ENCODE results near the gene CDC42SE2. TPM values are rescaled to one million over a fixed set of nuclear protein-coding genes. Genes with fewer than 3 reads are reported as not detected.

Gene CDC42SE2
- total and polyA plus RNA-seq, 8 donors: 28.1 to 37.5 (median 33.4) TPM

DNA sequence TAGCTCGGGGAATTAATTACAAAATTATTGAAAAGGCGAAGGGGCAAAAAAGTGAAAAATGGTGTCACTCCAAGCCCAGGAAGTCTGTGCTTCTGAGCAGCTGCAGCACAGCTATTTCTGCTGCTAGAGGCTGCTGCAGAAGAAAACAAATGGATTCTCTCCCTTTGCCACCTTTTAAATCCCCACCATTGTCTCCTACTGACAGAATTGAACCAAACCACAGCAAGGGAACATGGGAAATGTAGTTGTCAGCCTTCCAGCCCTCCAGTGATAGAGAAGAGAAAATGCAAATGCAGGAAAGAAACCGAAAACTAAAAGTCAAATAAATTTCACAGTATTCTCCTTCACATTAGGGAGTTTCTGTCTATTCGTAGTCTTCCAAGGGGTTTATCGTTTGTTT lies 33.4 kb upstream of the CDC42SE2 start:
- TF ChIP-seq, protein P1, sequence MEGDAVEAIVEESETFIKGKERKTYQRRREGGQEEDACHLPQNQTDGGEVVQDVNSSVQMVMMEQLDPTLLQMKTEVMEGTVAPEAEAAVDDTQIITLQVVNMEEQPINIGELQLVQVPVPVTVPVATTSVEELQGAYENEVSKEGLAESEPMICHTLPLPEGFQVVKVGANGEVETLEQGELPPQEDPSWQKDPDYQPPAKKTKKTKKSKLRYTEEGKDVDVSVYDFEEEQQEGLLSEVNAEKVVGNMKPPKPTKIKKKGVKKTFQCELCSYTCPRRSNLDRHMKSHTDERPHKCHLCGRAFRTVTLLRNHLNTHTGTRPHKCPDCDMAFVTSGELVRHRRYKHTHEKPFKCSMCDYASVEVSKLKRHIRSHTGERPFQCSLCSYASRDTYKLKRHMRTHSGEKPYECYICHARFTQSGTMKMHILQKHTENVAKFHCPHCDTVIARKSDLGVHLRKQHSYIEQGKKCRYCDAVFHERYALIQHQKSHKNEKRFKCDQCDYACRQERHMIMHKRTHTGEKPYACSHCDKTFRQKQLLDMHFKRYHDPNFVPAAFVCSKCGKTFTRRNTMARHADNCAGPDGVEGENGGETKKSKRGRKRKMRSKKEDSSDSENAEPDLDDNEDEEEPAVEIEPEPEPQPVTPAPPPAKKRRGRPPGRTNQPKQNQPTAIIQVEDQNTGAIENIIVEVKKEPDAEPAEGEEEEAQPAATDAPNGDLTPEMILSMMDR (IDR thresholded peaks at IDR 0.05): no peak
- no peak overlapping the region for H3K27ac ChIP-seq
- no peaks in the 10 kb centered on the region for H3K4me1 ChIP-seq
- DNase-seq: no peak
- no peaks in the 10 kb centered on the region for H3K9me3 ChIP-seq
- ATAC-seq: no peak
- H3K36me3 ChIP-seq: no peaks in the 10 kb centered on the region
- intact Hi-C loops (cut with DNase I): no loop called here
- H3K27me3 ChIP-seq: no peaks in the 10 kb centered on the region
- no peak overlapping the region for H3K4me3 ChIP-seq

DNA sequence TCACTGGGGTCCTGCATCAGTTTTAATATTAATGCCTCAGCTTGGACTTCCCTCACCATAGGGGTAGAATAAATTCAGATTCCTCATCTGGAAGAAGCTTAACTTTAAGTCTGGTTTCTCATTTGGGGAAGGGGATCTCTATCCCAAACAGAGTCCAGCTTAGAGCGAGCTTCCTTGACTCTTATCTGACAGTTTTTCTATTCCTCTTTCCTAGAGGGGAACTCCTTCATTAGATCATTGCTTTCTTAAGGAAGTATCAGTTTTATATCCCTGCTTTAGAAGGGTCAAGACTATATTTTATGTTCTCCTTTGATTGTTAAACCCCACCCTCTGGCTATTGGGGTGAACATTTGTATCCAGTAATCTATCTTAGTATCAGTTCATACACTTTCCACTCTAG lies 24.2 kb upstream of the CDC42SE2 start:
- H3K27ac ChIP-seq: no peak overlapping the region
- DNase-seq: no peak
- intact Hi-C loops (cut with DNase I): no loop called here
- ATAC-seq: no peak
- no peak overlapping the region for H3K4me3 ChIP-seq
- H3K36me3 ChIP-seq: no peaks in the 10 kb centered on the region
- H3K4me1 ChIP-seq: peaks cover 0 to 4% of the 10 kb centered on the region in 2 donors
- no peaks in the 10 kb centered on the region for H3K9me3 ChIP-seq
- TF ChIP-seq, protein P1 (IDR thresholded peaks at IDR 0.05): no peak
- no peaks in the 10 kb centered on the region for H3K27me3 ChIP-seq

DNA sequence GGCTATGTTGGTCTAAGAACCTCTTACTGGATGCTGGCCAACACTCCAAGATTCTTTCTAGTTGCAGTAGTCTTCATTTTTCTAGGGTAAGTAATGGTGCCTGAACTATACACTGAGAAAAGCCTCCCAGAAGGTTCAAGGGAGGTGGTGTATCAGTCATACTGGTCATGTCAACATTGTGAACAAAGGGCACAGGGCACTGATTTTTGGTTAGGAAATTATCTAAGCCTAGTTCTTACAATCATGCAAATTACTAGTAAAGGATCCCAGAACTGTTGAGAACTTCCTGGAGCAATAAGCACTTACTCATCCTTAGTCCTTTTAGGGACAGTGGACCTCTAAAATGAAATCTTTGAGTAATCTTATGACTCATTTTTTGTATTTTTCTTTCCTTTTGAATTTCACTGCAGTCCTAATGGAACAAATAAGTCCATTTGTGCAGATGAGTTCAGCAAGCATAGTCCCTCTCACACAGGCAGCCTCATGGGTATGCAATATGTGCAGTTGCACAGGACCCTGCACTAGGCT lies 21.1 kb upstream of the CDC42SE2 start:
- DNase-seq: no peak
- intact Hi-C loops (cut with DNase I): no loop called here
- peaks cover 0 to 4% of the 10 kb centered on the region in 2 donors for H3K4me1 ChIP-seq
- H3K36me3 ChIP-seq: no peaks in the 10 kb centered on the region
- H3K4me3 ChIP-seq: no peak overlapping the region
- no peak overlapping the region for H3K27ac ChIP-seq
- TF ChIP-seq, protein P1 (IDR thresholded peaks at IDR 0.05): no peak
- H3K27me3 ChIP-seq: no peaks in the 10 kb centered on the region
- peak; percentile 41 for ATAC-seq
- peaks cover 0 to 14% of the 10 kb centered on the region in 2 donors for H3K9me3 ChIP-seq

DNA sequence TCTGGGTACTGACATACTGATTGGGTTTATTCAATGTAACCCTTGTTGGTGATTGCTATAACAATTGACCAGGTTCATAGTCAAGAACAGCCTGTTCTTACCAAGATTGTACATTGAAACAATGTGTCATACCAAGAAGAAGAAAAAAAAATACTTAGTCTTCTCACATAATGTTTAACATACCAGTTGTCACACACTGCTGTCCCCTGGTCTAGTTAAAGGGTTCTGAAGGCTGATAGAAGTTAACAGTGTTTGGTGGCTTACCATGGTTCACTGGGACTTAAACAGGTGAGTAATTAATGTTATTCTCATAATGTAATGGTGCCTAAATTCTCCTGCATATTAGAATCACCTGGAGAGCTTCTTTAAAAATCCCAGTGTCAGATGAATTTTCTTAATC lies 18.5 kb upstream of the CDC42SE2 start:
- Histone ChIP-seq H3K27me3 (no peaks in the 10 kb centered on the region), H3K4me3 (no peak overlapping the region), H3K4me1 (peaks cover 0 to 6% of the 10 kb centered on the region in 2 donors), H3K36me3 (no peaks in the 10 kb centered on the region), H3K9me3 (peaks cover 0 to 14% of the 10 kb centered on the region in 2 donors), H3K27ac (no peak overlapping the region)
- intact Hi-C loops (cut with DNase I): no loop called here
- TF ChIP-seq, protein P1 (IDR thresholded peaks at IDR 0.05): no peak
- ATAC-seq (no peak), DNase-seq (no peak)

DNA sequence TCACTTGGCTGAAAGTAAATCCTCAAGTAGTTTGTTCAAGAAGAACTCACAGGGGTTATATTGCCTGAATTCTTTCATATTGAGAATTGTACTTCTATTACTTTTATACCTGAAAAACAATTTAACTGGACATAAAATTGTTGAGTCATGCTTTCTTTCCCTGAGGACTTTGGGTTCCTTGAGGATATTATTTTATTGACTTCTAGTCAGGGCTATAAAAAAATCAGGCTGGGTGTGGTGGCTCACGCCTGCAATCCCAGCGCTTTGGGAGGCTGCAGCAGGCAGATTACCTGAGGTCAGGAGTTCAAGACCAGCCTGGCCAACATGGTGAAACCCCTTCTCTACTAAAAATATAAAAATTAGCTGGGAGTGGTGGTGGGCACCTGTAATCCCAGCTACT lies 17.9 kb upstream of the CDC42SE2 start:
- DNase-seq (no peak), ATAC-seq (no peak)
- H3K4me3 ChIP-seq: no peak overlapping the region
- H3K27me3 ChIP-seq: no peaks in the 10 kb centered on the region
- peaks cover 0 to 11% of the 10 kb centered on the region in 2 donors for H3K4me1 ChIP-seq
- H3K36me3 ChIP-seq: no peaks in the 10 kb centered on the region
- intact Hi-C loops (cut with DNase I): no loop called here
- TF ChIP-seq, protein P1 (IDR thresholded peaks at IDR 0.05): no peak
- H3K9me3 ChIP-seq: peaks cover 0 to 14% of the 10 kb centered on the region in 2 donors
- no peak overlapping the region for H3K27ac ChIP-seq

All from left lung (tissue), 10 donors.